ENCODE results near the gene MGA.

DNA sequence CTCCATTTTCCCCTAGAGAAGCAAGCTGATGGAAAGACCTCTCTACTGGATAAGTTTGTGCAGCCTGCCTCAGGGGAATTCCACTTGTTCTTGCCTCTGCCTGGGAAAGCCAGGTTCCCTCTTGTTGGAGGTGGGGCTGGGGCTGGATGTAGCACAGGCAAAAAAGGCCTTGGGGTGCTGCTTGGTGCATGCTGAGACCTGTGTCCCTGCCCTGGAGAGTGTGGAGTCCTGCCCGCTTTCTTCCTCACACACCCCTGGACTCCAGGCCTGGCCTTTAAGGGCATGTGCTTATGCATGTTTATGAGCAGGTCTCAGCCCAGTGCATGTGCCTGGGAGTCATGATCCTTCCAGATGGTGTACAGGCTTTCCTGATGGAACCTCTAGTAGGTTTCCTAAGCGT is 144.2 kb downstream of the MGA start:
- no peak for TF ChIP-seq CTCF (IDR thresholded peaks at IDR 0.05)
- no peak for TF ChIP-seq POLR2A (IDR thresholded peaks at IDR 0.05)
- no peak for TF ChIP-seq EP300 (IDR thresholded peaks at IDR 0.05)
- no peak for TF ChIP-seq POLR2AphosphoS5 (IDR thresholded peaks at IDR 0.05)

Measured in stomach (tissue), 4 donors.